H7 (cell line): Measurements from ENCODE around the gene PCK2. TPM values are rescaled to one million over a fixed set of nuclear protein-coding genes. Genes with fewer than 3 reads are reported as not detected.
A peak's percentile ranks its signal among the peaks of the same experiment; 100 is the strongest.
"Not testable (repeated sequence)": the region's sequence is repeated elsewhere in the genome, so short reads cannot be mapped to it uniquely, and the experiment has no call there.

Experiments
- DNase-seq: peaks from one replicate; pipeline ENCODE4 v3.0.0; 2012
- H3K27me3 ChIP-seq: 2 replicates; pipeline ENCODE4 v1.6.0; 2011; ENCODE audit warnings: mild to moderate bottlenecking, low read length; ENCODE audit not compliant: control insufficient read depth, insufficient read depth
- H3K36me3 ChIP-seq: replicated peaks from 2 replicates; pipeline ENCODE4 v1.5.1; 2011; ENCODE audit warnings: low read length; ENCODE audit not compliant: control insufficient read depth, insufficient read depth
- H3K4me3 ChIP-seq: 2 replicates; pipeline ENCODE4 v1.5.1; 2011; ENCODE audit warnings: low read depth, mild to moderate bottlenecking, control low read depth, low read length, moderate library complexity; ENCODE audit not compliant: insufficient read depth
- total RNA-seq: library from RNA; depleted of rRNA; stranded (reverse); fragments of >200 nt; shearing (Covaris generic); gene quantifications from 2 replicates; pipeline ENCODE4 v1.2.3, GENCODE V29; 2014

PCK2 gene
- total RNA-seq, 1 experiment from 2014 or later, result 80.1 TPM

- H3K4me3 ChIP-seq, DNase-seq, H3K27me3 ChIP-seq: not testable (repeated sequence)
- peaks cover 27% of the 10 kb centered on the region for H3K36me3 ChIP-seq
These were observed 11.6 kb downstream of the PCK2 start for GRCh38 chr14:24105609-24106239.

- Histone ChIP-seq H3K36me3 (peaks cover 20% of the 10 kb centered on the region), H3K4me3 (no peak overlapping the region), H3K27me3 (no peaks in the 10 kb centered on the region)
- DNase-seq, result no peak
These were observed 12.7 kb downstream of the PCK2 start for GRCh38 chr14:24106672-24107271.

- no peaks in the 10 kb centered on the region for H3K27me3 ChIP-seq
- no peak overlapping the region for H3K4me3 ChIP-seq
- peaks cover 10% of the 10 kb centered on the region for H3K36me3 ChIP-seq
- DNase-seq, result no peak
These were observed 14.3 kb downstream of the PCK2 start for GRCh38 chr14:24108336-24108874.

- H3K27me3 ChIP-seq, result no peaks in the 10 kb centered on the region
- H3K4me3 ChIP-seq, result no peak overlapping the region
- no peaks in the 10 kb centered on the region for H3K36me3 ChIP-seq
- DNase-seq, result no peak
These were observed 15.9 kb downstream of the PCK2 start for GRCh38 chr14:24110060-24110459.

- no peak for DNase-seq
- Histone ChIP-seq H3K4me3 (no peak overlapping the region), H3K27me3 (no peaks in the 10 kb centered on the region), H3K36me3 (no peaks in the 10 kb centered on the region)
These were observed 16.4 kb downstream of the PCK2 start for GRCh38 chr14:24110523-24110922.

- Histone ChIP-seq H3K36me3 (peaks cover 4% of the 10 kb centered on the region), H3K4me3 (peak overlapping the region; percentile 86), H3K27me3 (no peaks in the 10 kb centered on the region)
- no peak for DNase-seq
These were observed 19.3 kb downstream of the PCK2 start for GRCh38 chr14:24113379-24113800.

GRCh38 chr14:24113801-24114531 lies 19.9 kb downstream of the PCK2 start:
- peak overlapping the region; percentile 86 for H3K4me3 ChIP-seq
- no peaks in the 10 kb centered on the region for H3K27me3 ChIP-seq

GRCh38 chr14:24114532-24115421 lies 20.7 kb downstream of the PCK2 start, which contains the start of the genes DCAF11 and NRL:
DCAF11 (plus strand) TSS chr14:24114777; CDS start chr14:24115595, 818 bp downstream.
NRL (minus strand) TSS chr14:24114949; CDS start chr14:24082848, 32,101 bp downstream.
- Histone ChIP-seq H3K4me3 (peak within 1 kb of the TSS; percentile 86), H3K36me3 (peaks cover 17% of the 10 kb centered on the region), H3K27me3 (no peaks in the 10 kb centered on the region)
- DNase-seq, result peak; percentile 98

More at GRCh38 chr14:24113801-24114531, 19.9 kb downstream of the PCK2 start:
- peak; percentile 89 for DNase-seq
- H3K36me3 ChIP-seq, result peaks cover 9% of the 10 kb centered on the region

GRCh38 chr14:24115422-24116127 lies 21.5 kb downstream of the PCK2 start:
- Histone ChIP-seq H3K36me3 (peaks cover 20% of the 10 kb centered on the region), H3K4me3 (peak overlapping the region; percentile 60), H3K27me3 (no peaks in the 10 kb centered on the region)
- no peak for DNase-seq

GRCh38 chr14:24116128-24116814 lies 22.2 kb downstream of the PCK2 start:
- no peak overlapping the region; the same call in 1 of the 2 replicates for H3K4me3 ChIP-seq

GRCh38 chr14:24117179-24117578 lies 23.1 kb downstream of the PCK2 start:
- no peak for DNase-seq
- Histone ChIP-seq H3K27me3 (no peaks in the 10 kb centered on the region), H3K36me3 (peaks cover 26% of the 10 kb centered on the region), H3K4me3 (no peak overlapping the region)

More at GRCh38 chr14:24116128-24116814, 22.2 kb downstream of the PCK2 start:
- no peaks in the 10 kb centered on the region for H3K27me3 ChIP-seq
- no peak for DNase-seq
- H3K36me3 ChIP-seq, result peaks cover 24% of the 10 kb centered on the region

GRCh38 chr14:24119691-24120090 lies 25.6 kb downstream of the PCK2 start:
- Histone ChIP-seq H3K4me3 (no peak overlapping the region), H3K27me3 (no peaks in the 10 kb centered on the region), H3K36me3 (peaks cover 33% of the 10 kb centered on the region)
- peak; percentile 3 for DNase-seq

GRCh38 chr14:24121210-24121609 lies 27.1 kb downstream of the PCK2 start:
- DNase-seq, result peak; percentile 8
- peaks cover 33% of the 10 kb centered on the region for H3K36me3 ChIP-seq
- no peak overlapping the region for H3K4me3 ChIP-seq
- no peaks in the 10 kb centered on the region for H3K27me3 ChIP-seq
